ENCODE data around the gene ATP6V1G1. TPM values are rescaled to one million over a fixed set of nuclear protein-coding genes. Genes with fewer than 3 reads are reported as not detected.
"Not testable (repeated sequence)": the region's sequence is repeated elsewhere in the genome, so short reads cannot be mapped to it uniquely, and the experiment has no call there.

Gene ATP6V1G1
- total RNA-seq, 1 donor: 59.5 TPM

DNA sequence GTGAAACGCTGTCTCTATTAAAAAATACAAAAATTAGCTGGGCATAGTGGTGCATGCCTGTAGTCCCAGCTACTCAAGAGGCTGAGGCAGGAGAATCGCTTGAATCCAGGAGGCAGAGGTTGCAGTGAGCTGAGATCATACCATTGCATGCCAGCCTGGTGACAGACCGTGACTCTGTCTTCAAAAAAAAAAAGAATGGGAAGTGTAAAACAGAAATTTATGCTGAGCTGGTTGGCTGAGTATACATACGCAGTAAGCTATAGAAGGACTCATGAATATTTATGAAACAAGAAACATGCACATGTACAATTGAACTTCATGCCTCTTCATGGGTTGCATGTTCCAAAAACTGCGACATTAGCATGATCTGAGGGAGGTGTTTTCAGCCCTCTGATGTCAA lies 10.8 kb upstream of the ATP6V1G1 start:
- DNase-seq (ENCODE audit: low read depth in 2 of 3, low spot score in 2 of 3): not testable (repeated sequence)

- not testable (repeated sequence) for DNase-seq (ENCODE audit: low read depth in 2 of 3, low spot score in 2 of 3)
Observed at GRCh38 chr9:114578134-114578533, 9.4 kb upstream of the ATP6V1G1 start.

DNA sequence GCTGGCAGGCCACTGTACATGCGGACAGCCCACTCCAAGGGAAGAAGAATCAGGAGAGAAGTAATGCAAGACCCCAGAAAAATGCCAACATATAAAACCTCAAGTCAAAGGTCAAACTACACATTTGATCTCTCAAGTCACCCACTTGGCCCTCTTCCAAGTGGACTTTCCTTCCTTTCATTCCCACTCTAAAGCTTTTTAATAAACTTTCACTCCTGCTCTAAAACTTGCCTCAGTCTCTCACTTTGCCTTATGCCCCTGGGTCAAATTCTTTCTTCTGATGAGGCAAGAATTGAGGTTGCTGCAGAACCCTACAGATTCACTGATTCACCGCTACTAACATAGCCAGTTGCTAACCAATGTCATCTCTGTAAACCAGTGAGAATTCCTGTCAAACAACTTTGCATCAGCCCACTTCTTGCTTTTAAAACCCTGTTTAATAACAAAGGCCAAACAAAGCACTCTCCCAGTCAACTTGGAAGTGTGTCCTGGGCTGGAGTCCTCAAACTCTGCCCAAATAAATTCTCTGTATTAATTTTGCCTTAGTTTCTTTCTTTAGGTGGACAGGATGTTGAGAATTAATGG lies 6.9 kb upstream of the ATP6V1G1 start:
- no peak for DNase-seq (ENCODE audit: low read depth in 2 of 3, low spot score in 2 of 3)

DNA sequence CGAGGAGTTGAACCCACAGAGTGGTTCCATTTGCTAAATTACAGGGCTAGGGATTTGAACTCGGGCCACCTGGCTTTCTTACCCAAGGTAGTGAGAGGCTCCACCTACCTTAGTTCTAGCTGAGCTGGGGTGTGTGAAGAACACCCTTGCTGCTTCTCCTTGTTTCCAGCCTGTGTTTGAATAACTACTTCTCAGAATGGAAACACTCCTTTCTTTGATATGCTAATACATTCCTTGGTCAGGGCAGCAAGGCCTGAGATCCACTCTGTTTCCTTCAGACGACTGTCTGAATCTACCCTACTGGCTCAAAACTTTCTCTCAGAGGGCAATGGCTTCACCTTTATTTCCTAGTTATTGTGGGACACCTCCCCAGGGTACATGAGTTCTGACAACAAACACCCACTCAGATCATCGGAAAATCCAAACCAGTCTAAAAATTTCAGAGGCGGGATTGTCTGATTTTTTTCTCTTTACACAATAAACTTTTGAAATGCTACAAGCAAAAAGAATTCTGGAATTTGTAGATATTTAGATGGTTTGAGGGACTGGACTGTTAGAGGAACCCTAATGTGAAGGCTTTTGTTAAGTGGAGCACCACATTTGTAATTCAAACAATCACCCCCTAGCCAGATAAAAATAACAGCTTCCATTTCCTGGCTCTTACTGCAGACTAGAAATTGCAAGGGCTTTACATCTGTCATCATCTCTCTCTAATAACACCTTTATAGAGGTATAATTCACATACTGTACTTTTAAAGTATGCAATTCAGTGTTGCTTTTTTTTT lies 4.0 kb upstream of the ATP6V1G1 start:
- DNase-seq (ENCODE audit: low read depth in 2 of 3, low spot score in 2 of 3): no peak

DNA sequence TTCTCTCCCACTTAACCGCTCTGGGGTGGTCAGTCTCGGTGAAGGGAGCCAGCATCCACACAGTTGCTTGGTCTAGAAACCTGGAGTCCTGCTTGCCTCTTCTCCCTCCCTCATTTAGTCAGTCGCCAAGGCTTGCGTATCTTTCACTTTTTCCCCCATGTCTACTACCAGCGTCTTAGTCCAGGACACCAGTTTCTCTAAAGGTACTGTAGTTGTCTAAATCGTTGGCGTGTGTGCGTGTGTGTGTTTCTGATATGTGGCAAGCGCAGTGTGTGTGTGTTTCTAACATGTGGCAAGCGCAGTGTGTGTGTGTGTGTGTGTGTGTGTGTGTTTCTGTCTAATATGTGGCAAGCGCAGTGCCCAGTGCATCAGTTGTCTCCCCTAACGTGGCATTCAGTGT lies 641 bp downstream of the ATP6V1G1 start:
- DNase-seq (ENCODE audit: low read depth in 2 of 3, low spot score in 2 of 3): peak in 1 of 3 donors; percentile 45

GRCh38 chr9:114588651-114589526 lies 1.3 kb downstream of the ATP6V1G1 start:
- no peak for DNase-seq (ENCODE audit: low read depth in 2 of 3, low spot score in 2 of 3)

- DNase-seq (ENCODE audit: low read depth in 2 of 3, low spot score in 2 of 3): no peak
Observed at GRCh38 chr9:114590328-114590727, 2.8 kb downstream of the ATP6V1G1 start.

DNA sequence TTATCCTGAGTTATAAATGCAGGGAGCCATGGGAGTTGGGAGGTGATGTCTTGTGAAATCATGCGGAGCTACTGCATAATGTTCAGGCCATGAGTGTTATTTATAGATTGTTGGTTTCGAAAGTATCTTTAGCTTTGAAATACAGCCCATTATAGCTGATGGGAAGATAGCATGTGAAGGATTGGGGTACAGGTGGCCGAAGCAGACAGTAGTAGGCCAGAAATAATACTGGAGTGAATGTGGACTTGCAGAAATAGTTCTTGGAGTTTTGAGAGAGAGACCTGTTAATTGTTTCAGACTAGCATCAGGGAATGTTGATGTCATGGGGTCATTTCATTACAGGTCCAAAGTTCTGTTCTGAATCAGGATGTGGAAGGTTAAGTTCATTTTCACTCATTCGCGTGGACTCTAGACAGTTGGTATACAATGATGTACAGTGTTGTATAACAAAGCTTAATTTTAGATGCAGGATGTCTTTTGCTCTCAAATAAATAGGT lies 3.8 kb downstream of the ATP6V1G1 start:
- DNase-seq (ENCODE audit: low read depth in 2 of 3, low spot score in 2 of 3): no peak

DNA sequence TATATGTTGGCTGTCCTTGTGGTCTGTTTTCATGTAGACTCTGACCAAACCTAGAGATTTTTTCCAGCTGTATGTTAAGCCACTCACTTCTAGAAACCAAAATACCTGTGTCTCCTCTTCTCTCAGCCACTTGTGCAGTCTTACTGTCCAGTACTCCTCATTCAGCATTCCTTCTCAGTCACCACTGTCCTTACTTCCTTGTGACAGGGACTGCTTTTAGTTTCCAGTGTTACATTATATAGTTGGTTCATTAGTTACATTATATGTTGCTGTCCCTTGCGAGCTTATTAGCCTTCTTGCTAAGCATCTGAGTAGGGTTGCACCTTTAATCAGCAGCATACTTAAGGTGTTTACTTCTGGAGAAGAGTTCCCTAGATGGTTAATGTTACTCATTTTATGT lies 4.3 kb downstream of the ATP6V1G1 start:
- no peak for DNase-seq (ENCODE audit: low read depth in 2 of 3, low spot score in 2 of 3)

GRCh38 chr9:114592356-114592755 lies 4.8 kb downstream of the ATP6V1G1 start:
- DNase-seq (ENCODE audit: low read depth in 2 of 3, low spot score in 2 of 3): peak; percentile 40 to 86 (median 79)

DNA sequence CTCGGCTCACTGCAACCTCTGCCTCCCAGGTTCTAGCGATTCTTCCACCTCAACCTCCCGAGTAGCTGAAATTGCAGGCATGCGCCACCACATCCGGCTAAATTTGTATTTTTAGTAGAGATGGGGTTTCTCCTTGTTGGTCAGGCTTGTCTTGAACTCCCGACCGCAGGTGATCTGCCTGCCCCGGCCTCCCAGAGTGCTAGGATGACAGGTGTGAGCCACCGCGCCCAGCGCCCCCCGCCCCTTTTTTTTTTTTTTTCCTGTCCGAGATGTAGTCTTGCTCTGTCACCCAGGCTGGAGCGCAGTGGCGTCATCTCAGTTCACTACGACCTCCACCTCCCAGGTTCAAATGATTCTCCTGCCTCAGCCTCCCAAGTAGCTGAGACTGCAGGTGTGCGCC lies 6.6 kb downstream of the ATP6V1G1 start:
- no peak for DNase-seq (ENCODE audit: low read depth in 2 of 3, low spot score in 2 of 3)

DNA sequence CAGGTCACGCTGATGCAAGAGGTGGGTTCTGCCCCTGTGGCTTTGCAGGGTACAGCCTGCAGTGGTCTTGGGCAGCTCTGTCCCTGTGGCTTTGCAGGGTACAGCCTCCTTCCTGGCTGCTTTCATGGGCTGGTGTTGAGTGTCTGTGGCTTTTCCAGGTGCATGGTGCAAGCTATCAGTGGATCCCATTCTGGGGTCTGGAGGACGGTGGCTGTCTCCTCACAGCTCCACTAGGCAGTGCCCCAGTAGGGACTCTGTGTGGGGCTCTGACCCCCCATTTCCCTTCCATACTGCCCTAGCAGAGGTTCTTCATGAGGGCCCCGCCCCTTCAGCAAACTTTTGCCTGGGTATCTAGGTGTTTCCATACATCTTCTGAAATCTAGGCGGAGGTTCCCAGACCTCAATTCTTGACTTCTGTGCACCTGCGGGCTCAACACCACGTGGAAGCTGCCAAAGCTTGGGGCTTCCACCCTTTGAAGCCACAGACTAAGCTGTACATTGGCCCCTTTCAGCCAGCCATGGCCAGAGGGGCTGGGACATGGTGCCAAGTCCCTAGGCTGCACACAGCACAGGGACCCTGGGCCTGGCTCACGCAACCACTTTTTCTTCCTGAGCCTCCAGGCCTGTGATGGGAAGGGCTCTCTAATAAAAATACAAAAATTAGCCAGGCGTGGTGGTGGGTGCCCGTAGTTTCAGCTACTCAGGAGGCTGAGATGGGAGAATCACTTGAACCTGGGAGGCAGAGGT lies 13.1 kb downstream of the ATP6V1G1 start:
- DNase-seq (ENCODE audit: low read depth in 2 of 3, low spot score in 2 of 3): not testable (repeated sequence)

DNA sequence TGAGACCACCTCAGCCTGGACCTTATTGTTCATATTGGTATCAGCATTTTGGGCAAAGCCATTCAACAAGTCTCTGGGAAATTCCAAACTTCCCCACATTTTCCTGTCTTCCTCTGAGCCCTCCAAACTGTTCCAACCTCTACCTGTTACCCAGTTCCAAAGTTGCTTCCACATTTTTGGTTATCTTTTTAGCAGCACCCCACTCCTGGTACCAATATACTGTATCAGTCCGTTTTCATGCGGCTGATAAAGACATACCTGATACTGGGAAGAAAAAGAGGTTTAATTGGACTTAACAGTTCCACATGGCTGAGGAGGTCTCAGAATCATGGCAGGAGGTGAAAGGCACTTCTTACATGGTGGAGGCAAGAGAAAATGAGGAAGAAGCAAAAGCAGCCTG lies 14.2 kb downstream of the ATP6V1G1 start:
- DNase-seq (ENCODE audit: low read depth in 2 of 3, low spot score in 2 of 3): not testable (repeated sequence)

GRCh38 chr9:114602620-114603019 lies 15.1 kb downstream of the ATP6V1G1 start:
- no peak for DNase-seq (ENCODE audit: low read depth in 2 of 3, low spot score in 2 of 3)

GRCh38 chr9:114603248-114603647 lies 15.7 kb downstream of the ATP6V1G1 start:
- no peak for DNase-seq (ENCODE audit: low read depth in 2 of 3, low spot score in 2 of 3)

- no peak for DNase-seq (ENCODE audit: low read depth in 2 of 3, low spot score in 2 of 3)
Observed at GRCh38 chr9:114604989-114605388, 17.4 kb downstream of the ATP6V1G1 start.

DNA sequence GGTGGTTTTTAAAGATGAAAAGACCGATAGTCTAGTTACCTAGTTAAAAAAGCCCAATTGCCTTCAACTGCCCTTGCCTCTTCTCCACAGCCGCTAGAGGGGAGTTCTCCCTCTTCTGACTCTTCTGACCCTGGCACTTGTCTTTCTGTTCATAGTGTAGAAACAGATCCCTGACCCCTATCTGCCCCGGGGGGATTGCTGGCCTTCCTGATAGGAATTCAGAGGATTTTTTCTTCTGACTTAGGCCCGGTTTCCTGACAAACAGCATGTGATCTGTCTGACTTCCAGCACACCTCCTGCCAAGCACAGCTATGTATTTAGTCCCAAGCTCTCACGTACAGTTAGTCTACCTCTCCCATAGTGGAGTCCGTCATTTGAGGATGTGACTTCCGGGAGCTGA lies 18.5 kb downstream of the ATP6V1G1 start:
- DNase-seq (ENCODE audit: low read depth in 2 of 3, low spot score in 2 of 3): no peak

DNA sequence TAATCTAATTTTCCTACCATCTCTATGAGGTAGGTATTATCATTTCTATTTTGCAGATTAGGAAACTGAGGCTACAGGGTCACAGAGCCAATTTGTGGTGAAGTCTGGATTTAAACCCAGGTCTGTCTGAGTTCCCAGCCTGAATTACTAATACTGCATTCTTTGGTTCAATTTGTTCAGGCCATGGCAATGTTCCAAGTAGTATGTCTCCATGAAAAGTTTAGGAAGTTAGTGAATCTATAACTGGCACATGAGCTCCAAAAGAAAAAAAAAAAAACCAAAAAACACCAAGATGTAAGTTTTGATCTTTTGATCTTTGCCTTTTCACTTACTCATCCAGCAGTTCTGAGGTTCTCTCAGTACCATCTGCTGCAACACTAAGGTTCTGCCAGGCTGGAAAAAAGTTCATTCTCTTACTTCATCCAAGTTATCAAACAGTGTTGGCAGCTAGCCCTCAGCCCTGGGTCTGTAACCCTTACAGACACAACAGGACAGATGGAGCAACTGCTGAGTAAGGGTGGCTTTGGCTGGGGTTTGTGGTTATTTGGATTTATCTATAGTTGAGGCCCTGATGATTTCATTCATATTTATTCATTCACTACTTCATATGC lies 19.1 kb downstream of the ATP6V1G1 start:
- peak in 1 of 3 donors; percentile 48 for DNase-seq (ENCODE audit: low read depth in 2 of 3, low spot score in 2 of 3)

- DNase-seq (ENCODE audit: low read depth in 2 of 3, low spot score in 2 of 3): no peak
Observed at GRCh38 chr9:114607671-114608524, 20.3 kb downstream of the ATP6V1G1 start.
